NCI-H774 (cell line): ENCODE measurements around the gene PPP6R1.

ENCODE experiments used
- DNase-seq: peaks from one replicate; lab custom pipeline; 2025; lab: John Stamatoyannopoulos, UW

Gene PPP6R1

DNA sequence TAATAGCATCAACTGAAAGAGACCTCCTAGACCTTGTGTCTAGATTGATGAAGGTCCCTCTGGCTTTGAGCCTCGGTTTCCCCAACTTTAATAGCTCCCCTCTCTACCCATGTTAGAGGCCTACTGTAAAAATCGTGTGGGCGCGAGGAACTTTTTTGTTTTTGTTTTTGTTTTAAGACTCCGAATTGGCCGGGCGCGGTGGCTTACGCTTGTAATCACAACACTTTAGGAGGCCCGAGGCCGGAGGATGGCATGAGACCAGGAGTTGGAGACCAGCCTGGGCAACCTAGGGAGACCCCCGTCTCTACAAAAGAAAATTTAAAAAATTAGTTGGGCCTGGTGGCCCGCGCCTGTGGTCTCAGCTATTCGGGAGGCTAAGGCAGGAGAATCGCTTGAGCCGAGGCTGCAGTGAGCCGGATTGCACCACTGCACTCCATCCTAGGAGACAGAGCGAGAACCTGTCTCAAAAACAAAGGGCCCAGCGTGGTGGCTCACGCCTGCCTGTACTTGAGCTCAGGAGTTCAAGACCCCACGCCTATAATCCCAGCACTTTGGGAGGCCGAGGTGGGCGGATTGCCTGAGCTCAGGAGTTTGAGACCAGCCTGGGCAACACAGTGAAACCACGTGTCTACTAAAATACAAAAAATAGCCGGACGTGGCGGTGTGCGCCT lies 858 bp upstream of the PPP6R1 start:
- no peak for DNase-seq

DNA sequence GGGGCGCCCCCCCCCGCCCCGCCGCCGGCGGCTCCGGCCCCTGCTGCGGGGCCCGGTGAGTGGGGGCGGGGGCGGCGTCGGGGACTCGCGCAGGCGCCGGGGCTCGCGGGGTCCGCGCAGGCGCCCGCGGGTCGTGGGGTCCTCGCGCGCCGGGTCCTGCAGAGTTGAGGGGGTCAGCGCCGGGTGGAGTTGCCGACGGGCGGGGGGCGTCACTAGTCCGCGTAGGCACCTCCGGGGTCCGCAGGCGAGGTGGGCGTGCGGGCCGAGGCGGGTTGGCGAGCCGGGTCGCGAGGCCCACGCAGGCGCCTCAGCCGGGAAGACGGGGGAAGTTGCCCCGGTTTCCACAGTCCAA lies 365 bp downstream of the PPP6R1 start:
- no peak for DNase-seq

- no peak for DNase-seq
Measured at GRCh38 chr19:55257461-55258420, 1.1 kb downstream of the PPP6R1 start.

- DNase-seq = no peak
Measured at GRCh38 chr19:55256562-55257460, 2.0 kb downstream of the PPP6R1 start.

- DNase-seq = no peak
Measured at GRCh38 chr19:55255618-55256423, 3.0 kb downstream of the PPP6R1 start.

GRCh38 chr19:55254625-55254977 lies 4.2 kb downstream of the PPP6R1 start:
- no peak for DNase-seq

DNA sequence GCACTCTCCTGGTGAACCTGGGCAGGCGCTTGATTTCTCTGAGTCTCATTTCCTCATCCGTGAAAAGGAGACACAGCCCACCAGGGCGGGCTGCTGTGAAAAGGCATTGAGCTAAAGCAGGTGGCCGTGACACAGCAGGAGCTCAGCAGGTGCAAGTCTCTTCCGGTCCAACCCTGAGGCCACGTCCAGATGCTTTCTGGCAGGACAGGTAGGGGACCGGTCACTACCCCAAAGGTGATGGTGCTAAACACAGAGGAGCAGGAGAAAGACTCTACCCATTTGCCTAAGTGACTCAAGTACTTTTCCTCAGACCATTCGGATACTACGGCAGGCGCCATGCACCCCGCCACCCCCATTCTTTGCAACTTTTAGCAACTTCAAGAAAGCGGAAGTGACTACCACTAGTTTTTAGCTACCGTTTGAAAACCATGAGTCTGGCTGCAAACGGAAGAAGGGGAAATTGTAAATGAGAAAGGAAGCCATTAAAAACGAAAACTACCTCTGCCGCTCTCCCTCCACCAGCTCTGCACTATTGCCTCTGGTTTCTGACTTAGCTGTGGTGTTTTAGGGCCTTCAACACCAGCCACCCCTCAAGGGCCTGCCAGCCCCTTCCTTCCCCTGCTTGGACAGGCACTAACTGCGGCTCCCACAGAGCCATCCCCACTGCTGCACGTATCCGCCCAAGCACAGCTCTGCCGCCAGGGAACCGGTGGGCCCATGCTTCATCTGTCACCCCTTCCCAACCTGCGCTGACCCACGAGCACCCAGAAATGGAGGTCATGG lies 4.8 kb downstream of the PPP6R1 start:
- peak; percentile 75 for DNase-seq

- DNase-seq = no peak
Measured at GRCh38 chr19:55252760-55253663, 5.8 kb downstream of the PPP6R1 start.

DNA sequence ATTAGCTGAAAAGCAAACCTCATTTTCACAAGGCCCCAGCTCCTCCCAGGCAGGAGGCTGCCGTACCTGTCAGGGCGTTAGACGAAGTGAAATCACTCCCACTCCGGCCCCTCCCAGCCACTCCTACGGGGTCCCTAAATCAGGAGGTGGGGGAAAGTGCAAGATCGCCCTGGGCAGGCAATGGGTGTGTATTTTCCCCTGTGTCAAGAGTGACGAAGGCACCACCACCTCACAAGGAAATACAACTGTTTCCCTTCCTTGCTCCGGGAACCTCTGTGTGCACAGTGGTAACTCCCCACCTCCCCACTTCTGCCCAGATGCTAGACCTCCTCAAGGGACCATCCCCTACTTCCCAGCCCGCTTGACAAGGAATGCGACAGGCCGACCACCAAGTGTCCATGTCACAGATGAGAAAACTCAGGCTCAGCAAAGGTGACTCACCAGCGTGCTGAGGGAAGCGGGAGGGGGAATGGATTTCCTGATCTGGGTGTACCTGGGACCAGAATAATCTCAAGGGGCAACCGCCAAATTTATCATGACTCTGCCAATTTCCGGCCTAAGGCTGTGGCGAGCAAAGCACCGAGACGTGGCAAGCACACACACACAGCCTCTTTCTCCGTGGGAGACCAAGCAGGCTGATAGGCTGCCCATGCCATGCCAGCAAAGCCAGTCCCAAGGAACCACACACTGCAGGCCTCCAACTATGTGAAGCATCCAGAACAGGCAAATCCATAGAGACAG lies 7.3 kb downstream of the PPP6R1 start:
- DNase-seq = no peak

DNA sequence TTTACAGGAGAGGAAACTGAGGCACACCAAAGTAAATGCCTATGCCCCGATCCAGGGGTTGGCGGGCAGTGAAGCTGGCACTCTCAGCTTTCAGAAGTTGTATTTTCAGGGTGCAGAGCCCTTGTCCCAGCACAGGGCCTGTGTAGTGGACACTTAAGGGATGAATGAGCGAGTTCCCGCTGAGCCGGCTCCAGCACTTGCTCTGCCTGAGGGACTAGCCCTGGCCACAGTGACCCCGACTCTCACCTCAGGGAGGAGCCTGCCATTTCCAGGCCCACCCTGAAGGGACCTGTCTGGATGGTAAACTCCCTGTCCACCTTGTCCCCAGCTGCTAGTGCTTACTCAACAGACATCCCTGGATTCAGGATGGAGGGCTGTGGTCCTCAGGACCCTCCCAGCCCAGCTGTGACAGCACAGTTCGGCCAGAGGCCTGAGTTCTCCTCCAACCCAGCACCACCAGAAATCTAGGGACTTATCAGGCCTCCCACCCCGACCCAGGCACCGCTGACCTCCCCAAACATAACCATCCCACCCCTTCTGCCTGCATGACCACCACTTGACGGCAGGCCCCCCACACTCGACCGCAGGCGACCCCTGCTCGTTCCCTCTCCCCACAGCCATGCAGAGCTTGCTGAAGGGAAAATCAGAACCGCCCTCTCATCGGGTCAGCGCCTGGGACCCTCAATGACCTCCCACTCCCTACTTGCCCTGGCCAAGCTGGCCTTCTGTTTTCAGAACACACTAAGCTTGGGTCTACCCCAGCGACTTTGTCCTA lies 8.4 kb downstream of the PPP6R1 start:
- DNase-seq = no peak

GRCh38 chr19:55249841-55250240 lies 9.0 kb downstream of the PPP6R1 start:
- DNase-seq = no peak

DNA sequence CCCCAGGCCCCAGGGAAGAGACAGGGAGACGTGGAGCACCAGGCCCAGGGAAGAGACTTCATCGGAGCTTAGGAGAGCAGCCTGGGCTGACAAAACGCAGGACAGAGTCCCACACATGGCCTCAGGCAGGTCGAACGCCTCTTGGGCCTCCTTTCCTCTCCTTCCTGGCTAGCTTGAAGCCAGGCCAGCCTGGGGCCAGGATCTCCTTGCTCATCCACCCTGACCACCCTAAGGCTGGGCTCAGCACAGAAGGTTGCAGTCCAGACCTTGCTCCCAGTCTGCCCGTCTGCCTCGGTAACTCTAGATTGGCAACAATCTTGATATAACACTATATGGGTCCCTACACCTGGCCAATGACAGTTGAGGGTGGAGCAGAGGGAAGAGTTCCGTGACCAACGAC lies 10.1 kb downstream of the PPP6R1 start:
- no peak for DNase-seq

GRCh38 chr19:55248166-55248675 lies 10.6 kb downstream of the PPP6R1 start:
- no peak for DNase-seq

GRCh38 chr19:55247621-55248099 lies 11.2 kb downstream of the PPP6R1 start:
- DNase-seq = no peak

DNA sequence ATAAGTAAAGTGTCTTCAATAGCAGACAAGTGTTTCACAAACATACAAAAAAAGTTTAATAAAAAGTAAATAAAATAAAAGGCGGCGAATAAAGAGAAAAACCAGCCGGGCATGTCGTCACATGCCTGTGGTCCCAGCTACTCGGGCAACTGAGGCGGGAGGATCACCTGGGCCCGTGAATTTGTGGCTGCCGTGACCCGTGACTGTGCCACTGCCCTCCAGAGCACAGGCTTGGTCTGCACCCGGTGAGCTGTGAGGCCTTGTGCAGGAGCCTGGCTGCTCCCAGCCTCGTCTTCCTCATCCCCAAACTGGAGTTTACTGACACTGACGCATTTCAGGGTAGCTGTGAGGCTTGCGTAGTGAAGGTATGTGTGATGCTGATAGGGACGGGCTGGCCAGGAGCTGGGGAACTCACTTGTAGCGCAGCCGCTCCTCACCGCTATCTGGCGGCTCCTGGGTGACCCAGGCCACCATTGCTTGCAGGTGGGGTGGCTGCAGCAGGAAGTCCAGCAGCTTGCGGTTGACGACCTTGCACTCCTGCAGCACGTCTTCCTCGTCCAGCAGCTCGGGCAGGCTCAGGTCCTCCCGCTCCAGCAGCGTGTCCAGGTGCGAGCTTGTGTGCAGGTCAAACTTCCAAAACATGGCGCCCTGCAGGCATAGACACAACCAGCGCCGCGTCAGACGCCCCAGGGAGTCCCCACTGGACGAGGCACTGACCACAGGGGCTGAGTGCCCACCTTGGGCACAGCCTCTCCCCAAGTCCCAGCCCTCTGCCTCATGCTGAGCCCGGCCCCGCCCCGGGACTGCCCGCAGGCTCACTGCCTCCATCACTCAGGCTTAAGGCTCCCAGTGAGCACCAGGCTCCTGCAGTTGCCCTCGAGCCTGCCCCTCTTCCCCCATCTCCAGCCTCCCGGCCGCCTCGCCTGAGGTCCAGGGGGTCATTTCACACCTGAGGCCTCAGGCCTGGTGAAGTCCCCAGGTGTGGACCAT lies 12.1 kb downstream of the PPP6R1 start:
- DNase-seq = no peak

DNA sequence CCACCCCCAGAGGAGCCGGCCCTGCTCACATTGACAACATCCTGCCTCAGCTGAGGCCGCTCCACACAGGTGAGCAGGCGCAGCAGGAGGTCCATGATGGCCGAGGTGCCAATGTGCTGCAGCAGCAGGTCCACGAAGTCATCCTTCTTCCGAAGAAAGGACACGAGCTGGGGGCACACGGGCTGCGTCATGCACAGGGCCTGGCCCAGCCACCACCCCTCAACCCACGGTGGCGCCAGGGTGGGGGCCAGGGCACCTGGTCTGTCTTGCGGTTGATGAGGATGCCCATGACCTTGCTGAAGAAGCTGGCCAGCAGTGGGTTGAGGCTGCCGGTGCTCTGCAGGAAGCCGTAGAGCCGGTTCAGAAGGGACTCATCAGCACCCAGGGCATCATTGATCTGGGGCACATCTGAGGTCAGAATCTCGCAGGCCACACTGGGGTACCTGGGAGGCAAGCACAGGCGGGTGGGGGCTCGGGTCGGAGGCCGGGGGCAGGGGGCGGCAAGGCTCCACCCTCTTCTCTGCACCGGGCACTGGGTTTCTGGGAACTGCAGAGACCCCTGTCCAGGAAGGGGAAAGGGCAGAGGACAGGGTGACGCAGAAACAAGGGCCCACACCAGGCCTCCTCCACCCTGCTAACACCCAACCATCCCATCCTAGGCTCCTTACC lies 13.4 kb downstream of the PPP6R1 start:
- DNase-seq = no peak
